Globus pallidus (tissue), 1 donor: ENCODE results near the gene NSUN4.
"Not testable (repeated sequence)": the region's sequence is repeated elsewhere in the genome, so short reads cannot be mapped to it uniquely, and the experiment has no call there.

Experiments used
- DNase-seq: peaks from one replicate; pipeline ENCODE4 v3.0.0-alpha.2; 2015; ENCODE audit warnings: low spot score

Gene NSUN4

DNA sequence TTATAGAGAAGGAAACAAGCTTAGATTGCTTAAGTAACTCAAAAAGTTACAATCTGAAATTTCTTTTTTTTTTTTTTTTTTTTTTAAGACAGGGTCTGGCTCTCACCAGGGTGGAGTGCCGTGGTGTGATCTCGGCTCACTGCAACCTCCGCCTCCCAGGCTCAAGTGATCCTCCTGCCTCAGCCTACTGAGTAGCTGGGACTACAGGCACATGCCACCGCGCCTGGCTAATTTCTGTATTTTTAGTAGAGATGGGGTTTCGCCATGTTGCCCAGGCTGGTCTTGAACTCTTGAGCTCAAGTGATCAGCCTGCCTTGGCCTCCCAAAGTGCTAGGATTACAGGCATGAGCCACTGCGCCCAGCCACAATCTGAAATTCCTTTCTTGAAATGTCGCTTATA, 27.1 kb downstream of the NSUN4 start:
- not testable (repeated sequence) for DNase-seq

- no peak for DNase-seq
These were observed 28.2 kb downstream of the NSUN4 start for GRCh38 chr1:46368791-46369190.

GRCh38 chr1:46369542-46370213, 29.1 kb downstream of the NSUN4 start:
- no peak for DNase-seq

- DNase-seq = no peak
These were observed 29.6 kb downstream of the NSUN4 start for GRCh38 chr1:46370214-46370633.

DNA sequence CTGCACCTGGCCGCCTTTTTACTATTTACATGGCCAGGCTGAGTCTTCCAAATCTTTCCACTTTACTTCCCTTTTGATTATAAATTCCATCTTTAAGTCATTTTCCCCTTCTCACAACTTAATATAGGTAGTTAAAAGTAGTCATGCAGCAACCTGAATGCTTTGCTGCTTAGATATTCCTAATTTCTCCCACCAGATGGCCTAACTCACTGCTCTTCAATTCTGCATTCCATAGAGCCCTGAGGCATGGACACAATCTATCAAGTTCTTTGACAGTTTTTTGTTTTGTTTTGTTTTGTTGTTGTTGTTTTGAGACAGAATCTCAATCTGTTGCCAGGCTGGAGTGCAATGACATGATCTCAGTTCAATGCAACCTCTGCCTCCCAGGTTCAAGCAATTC, 31.8 kb downstream of the NSUN4 start:
- DNase-seq = no peak

DNA sequence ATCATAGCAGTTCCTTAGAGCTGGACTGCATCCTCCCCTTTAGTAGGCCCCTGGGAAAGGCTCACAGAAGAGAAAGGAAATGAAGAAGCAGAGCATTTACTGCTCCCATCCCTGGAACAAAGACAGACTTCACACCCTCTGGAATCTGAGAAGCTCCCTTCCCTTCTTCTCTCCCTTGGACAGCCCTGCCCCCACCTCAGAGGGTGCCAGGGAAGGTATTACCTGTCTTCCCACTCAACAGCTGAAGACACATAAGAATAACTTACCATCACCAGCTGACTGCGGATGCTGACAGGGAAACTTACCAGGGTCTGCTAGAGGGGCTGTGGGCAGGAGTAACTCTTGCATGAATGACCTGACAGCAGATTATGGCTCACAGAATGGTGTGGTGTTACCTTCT, 39.4 kb downstream of the NSUN4 start:
- DNase-seq = no peak

DNA sequence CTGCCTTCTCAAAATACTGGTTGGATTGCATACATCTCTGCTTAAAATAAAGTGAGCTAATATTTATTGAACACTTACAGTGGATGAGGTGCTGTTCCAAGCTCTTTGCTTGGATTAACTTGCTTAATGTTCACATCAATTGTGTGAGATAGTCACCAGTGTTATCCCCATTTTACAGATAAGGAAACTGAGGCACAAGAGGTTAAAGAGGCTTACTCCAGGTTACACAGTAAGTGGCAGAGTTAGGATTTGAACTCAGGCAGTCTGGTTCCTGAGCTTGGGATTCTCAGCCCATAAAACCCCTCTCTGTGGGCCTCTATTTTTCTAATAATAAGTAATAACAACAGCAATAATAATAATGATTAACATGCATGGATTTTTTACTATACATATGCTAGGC, 39.9 kb downstream of the NSUN4 start:
- no peak for DNase-seq

GRCh38 chr1:46393510-46393909, 52.9 kb downstream of the NSUN4 start:
- DNase-seq = no peak

DNA sequence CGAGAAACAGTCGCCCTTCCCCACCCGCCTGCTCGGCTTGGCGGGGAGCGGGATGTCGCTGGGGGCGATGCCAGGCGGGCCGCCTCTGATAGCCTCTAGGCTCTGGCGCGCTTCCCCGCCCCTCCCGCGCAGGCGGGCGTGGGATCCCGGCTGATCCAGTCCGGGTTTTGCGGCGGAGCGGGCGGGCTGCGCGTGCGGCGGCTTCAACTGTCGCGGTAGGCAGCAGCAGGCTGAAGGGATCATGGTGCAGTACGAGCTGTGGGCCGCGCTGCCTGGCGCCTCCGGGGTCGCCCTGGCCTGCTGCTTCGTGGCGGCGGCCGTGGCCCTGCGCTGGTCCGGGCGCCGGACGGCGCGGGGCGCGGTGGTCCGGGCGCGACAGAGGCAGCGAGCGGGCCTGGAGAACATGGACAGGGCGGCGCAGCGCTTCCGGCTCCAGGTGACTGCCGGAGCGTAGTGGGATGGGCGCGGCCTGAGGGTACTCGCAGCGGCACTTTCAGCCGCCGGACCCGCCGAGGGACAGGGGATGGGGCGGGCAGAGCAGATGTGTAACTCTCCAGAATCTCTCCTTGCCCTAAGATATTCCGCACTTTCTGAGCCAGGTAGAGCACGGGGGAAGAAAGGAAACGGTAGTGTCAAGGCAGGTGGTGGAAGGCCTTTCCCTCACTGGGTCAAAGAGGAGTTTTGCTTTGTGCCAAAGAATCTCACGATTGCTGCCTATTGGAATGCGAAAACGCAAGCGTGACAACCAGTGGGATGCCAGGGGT, 53.7 kb downstream of the NSUN4 start, which contains the start of gene FAAH:
FAAH (plus strand) TSS at position 210 of the 764 bp plus-strand sequence; CDS start at position 242, 32 bp downstream.
- peak; percentile 75 for DNase-seq

DNA sequence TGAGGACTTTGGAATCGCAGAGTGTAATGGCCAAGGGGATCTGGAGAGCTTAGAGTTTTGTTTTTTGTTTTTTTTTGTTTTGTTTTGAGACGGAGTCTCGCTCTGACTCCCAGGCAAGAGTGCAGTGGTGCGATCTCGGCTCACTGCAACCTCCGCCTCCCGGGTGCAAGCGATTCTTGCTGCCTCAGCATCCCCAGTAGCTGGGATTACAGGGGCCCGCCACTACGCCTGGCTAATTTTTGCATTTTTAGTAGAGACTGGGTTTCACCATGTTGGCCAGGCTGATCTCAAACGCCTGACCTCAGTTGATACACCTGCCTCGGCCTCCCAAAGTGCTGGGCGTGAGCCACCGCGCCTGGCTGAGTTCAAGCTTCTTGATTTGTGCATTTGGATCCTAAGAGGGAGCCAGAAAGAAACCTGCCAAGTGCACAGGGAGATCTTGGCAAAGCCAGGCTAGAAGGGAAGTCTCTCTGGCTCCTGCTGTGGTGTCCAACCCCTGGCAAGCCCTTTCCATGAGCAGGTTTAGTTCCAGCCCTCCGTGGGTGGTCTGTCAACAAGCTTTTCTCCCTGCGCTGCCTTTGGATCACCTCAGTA, 54.4 kb downstream of the NSUN4 start:
- no peak for DNase-seq

- DNase-seq = no peak
These were observed 56.1 kb downstream of the NSUN4 start for GRCh38 chr1:46396441-46397398.

GRCh38 chr1:46399307-46399706, 58.7 kb downstream of the NSUN4 start:
- DNase-seq = no peak

- DNase-seq = no peak
These were observed 59.8 kb downstream of the NSUN4 start for GRCh38 chr1:46400421-46400820.

- peak; percentile 66 for DNase-seq
These were observed 60.7 kb downstream of the NSUN4 start for GRCh38 chr1:46401154-46401913.

- peak; percentile 96 for DNase-seq
These were observed 61.5 kb downstream of the NSUN4 start for GRCh38 chr1:46401964-46402626.

DNA sequence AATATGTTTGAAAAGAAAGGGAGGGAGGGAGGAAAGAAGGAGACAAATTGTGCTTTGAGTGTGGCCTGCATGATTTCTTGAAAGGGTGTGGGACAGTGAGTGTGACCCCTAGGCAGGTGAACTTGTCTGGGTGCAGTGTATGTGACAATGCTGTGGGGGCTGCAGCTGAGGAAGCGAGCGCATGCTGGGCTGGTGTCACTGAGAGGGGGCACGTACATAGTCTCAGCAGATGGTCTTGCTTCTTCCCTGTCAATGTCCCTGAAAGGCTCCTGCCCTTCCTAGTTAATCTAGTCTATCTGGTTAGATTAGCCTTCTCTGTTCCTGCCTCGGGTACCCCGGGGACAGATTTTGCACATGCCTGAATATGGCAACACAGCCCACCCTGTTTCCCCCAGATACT, 63.3 kb downstream of the NSUN4 start:
- no peak for DNase-seq

- DNase-seq = no peak
These were observed 64.0 kb downstream of the NSUN4 start for GRCh38 chr1:46404482-46405196.

DNA sequence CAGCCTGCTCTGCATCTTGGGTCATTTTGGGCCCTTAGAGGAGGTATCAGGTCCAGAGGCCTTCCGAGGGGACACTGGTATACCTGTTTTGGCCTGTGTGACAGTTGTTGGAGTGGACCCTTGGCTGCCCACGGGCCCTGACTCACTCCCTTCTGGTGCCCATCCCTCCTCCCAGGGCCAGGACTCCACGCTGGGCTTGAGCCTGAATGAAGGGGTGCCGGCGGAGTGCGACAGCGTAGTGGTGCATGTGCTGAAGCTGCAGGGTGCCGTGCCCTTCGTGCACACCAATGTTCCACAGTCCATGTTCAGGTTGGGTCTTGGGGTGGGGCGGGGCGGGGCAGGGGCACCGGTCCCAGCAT, 64.6 kb downstream of the NSUN4 start:
- DNase-seq = no peak

- no peak for DNase-seq
These were observed 65.1 kb downstream of the NSUN4 start for GRCh38 chr1:46405724-46406123.
